Measurements from ENCODE around the gene ZFR2.

Gene ZFR2

DNA sequence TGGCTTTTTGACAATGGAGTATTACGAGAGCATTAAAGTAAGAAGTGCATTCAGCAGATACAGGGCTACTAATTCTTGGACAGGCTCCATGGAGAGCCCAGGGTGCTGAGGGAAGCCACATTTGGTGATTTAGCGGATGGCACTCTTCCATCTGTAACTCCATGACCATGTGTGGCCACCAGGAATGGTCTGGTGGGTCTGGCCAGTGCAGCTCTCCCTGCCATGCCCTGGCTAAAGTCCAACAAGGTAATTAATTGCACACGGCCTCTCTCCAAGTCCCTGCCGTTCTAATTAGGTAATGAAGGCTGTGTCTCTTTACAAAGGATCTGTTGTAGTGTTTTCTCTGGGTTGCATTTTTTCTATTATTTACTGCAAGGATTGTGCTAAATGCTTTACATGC, 4.3 kb upstream of the ZFR2 start:
- peak in 1 of 3 experiments; percentile 50 for DNase-seq

DNA sequence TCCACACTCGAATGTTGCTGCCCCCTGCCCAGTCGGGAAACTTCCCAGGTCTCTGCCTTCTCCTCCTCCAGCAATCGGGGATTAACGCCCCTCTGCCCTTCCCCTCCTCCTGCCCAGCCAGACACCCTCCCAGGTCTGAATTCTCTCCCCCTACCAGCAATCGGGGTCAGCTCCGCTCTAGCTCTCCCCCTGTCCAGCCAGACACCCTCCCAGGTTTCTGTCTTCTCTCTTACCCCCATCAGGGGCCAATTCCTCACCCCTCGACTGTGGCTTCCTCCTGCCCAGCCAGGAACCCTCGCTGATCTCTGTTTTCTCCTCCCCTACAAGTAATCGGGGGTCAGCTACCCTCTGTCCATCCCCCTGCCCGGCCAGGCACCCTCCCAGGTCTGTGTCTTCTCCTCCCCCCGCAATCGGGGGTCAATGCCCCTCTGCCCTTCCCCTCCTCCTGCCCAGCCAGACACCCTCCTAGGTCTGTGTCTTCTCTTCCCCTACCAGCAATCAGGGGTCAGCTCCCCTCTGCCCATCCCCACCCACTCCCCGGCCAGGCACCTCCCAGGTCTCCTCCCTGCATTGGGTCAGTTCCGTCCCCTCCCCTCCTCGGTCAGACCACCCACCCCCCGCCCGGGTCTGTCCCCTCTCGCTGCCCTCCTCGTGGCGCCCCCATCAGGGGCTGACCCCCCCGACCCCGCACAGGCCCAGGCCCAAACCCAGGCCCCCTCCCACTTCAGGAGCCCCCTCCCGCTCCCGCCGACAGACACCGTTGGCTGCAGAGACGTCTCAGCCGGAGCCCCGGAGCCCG, 668 bp downstream of the ZFR2 start:
- no peak for DNase-seq

DNA sequence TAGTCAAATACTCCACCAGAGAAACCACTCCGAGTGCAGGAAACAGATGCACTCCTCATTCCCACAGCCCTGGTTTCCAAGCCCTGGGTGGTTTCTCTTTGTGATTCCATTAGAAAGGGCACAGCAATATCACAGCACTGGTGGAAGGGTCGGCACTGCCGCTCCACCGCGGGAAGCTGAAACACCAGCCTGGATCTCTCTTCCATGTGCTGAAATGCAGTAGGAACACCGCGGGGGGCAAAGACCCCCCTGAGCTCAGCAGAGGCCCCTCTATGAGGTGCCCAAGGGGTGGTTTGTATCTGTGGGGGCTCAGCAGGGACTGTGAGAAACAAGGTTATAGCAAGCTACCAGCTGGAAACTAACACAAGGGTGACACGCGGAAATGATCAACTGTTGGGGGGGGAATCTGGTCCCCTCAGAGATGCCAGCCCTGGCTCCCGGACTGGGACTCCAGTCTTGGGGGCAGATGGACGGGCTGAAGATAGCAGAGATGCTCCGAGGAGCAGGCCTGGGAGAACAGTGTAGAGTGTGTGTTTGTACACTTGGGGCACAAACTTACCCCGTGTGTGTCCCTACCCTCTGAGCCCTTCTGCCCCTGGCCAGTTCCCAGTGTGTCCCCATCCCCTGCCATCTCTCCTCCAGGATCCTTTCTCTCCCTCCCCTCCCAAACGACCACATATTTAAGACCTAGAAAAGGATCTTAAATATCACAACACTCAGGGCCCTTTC, 1.8 kb downstream of the ZFR2 start:
- no peak for DNase-seq

GRCh38 chr19:3863648-3864047, 5.2 kb downstream of the ZFR2 start:
- no peak for DNase-seq

DNA sequence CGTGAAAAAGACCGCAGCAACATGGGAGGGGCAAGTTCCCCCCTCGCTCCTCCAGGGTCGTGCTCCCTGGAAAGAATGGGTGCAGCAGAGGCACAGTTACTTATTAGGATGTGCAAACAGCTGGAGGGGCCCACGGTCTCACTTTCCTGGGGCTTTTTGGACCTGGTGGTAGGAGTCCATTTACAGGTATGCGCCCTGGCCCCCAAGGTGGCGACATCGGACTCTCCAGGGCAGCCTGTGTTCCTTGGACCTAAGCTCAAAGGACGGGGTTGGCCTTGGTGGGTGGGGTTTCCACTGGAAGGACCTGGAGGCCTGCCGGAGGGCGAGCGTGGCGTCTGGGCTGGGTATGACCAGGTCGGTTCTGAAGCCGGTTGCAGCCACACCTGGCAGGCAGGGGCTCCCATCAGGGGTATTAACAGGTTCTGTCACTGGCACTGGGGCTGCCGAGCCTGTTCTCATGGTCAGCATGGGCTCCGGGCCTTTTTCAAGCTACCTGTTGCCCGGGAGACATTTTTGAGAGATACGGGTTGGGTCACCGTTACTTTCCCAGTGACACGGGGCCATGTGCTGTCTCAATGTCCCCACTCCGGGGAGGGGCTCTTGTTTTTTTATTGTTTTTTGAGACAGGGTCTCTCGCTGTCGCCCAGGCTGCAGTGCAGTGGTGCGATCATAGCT, 5.9 kb downstream of the ZFR2 start:
- no peak for DNase-seq

DNA sequence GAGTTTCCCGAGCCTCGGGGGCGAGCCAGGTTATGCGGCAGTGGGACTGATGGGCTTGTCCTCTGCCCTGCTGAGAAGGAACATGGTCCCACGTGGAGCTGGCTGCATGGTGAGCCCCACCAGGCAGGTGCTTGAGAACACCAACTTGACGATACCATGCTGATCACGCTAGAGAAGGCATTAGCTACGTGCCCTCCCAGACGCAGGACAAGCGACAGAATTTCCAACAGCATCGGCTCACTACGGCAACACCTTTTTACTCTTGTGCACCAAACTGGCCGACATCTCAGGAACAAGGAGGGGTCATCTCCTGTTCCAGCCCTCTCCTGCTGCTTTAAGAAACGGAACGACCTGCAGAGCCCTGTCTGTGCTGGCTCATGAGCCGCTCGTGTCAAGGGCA, 8.3 kb downstream of the ZFR2 start:
- DNase-seq, result no peak

GRCh38 chr19:3857449-3858003, 11.3 kb downstream of the ZFR2 start:
- peak; percentile 7 to 88 (median 63) for DNase-seq

DNA sequence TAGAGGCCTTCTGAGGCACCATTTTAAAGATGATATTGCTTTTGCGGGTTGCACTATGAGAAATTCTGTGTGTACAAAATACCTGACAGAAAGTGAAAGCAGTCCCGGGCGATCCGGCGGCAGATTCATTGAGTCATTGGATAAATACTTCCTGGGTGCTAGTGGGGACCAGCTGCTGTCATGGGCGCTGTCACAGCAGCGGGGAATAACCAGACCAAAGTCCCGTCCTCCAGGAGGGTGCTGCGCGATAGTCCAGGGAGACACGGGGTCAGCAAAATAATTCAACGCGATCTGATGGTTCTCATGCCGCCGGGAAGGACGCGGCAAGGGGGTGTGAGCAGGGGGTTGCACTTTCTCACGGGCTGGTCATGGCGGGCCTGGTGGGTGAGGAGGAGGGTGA, 13.5 kb downstream of the ZFR2 start:
- DNase-seq, result no peak

- DNase-seq, result no peak
Measured at GRCh38 chr19:3852614-3853254, 16.1 kb downstream of the ZFR2 start.

DNA sequence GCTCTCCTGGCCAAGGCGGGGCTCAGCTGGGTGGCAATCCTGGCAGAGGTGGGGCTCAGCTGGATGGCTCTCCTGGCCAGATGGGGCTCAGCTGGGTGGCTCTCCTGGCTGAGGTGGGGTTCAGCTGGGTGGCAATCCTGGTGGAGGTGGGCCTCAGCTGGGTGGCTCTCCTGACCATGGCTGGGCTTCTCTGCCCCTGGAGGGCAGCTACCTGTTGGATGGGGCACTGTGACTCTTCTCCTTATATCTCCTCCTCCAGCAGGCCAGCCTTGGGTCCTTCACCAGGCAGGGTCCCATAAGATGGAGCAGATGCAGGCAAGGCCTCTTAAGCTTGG, 16.7 kb downstream of the ZFR2 start:
- DNase-seq, result no peak

GRCh38 chr19:3851254-3852176, 17.3 kb downstream of the ZFR2 start:
- DNase-seq, result no peak

DNA sequence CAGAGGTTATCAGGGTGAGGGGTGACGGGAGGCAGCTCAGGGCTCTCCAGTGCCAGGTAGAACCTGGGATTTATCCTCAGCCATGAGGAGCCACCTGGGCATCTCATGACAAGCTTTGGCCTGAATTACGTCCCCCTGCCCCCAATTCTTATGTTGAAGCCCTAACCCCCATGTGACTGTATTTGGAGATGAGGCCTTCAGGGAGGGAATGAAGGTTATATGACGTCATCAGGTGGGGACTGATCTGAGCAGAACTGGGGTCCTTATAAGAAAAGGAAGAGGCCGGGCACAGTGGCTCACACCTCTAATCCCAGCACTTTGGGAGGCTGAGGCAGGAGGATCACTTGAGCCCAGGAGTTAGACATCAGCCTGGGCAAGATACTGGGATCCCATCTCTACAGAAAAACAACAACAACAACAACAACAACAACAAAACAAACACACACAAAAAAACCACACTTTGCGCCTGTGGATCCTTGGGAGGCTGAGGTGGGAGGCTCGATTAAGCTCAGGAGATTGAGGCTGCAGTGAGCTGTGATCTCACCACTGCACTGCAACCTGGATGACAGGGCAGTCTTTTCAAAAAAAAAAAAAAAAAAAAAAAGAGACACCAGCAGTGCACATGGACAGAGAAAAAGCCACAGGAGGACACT, 18.4 kb downstream of the ZFR2 start:
- no peak for DNase-seq

DNA sequence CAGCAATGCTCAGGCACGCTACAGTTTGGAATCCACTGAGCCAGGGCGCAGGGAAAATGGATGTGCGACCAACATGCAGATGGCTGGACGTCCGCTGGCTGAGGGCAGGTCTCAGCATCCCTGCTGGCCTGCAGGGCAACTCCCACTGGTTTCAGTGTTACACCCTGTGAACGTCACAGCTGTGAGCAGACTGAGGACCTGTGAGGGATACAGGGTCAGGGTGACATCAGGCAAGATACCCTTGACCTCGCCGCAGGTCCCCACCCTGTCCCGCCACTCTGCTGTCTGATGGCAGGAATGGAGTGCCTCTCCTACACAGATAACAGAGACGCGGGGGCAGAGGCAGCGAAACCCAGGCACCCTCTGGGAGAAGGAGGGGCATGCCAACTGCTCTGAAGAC, 19.1 kb downstream of the ZFR2 start:
- DNase-seq, result no peak

GRCh38 chr19:3849092-3849491, 19.7 kb downstream of the ZFR2 start:
- DNase-seq, result peak in 1 of 3 experiments; percentile 6

GRCh38 chr19:3844596-3844995, 24.2 kb downstream of the ZFR2 start:
- DNase-seq, result no peak

DNA sequence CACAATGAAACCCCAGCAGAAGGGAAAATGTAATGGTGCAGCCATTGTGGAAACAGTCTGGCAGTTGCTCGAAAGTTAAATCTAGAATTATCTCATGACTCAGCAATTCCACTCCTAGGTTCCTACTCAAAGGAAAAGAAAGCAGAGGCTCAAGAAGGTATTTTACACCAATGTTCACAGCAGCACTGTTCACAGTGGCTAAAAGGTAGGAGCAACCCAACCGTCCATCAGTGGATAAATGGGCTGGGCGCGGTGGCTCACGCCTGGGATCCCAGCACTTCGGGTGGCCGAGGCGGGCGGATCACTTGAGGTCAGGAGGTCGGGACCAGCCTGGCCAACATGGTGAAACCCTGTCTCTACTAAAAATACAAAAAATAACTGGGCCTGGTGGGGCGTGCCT, 25.9 kb downstream of the ZFR2 start:
- no peak for DNase-seq

DNA sequence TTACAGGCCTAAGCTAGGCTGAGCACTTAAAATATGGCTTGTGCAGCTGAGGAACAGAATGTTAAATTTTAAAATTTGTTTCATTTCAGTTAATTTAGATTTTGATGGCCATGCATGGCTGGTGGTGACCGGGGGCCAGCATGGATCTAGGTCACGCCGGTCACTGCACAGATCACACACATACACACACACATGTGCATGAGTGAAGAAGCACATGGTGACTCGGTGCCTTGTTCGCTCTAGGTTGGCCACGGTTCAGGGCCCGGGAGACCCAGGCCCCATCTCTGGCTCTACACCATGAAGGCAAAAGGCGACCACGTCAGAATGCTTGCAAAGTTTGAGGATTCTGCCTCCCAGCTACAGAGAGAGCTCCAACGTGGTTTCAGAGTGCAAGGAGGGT, 28.0 kb downstream of the ZFR2 start:
- no peak for DNase-seq

- no peak for DNase-seq
Measured at GRCh38 chr19:3839941-3840340, 28.9 kb downstream of the ZFR2 start.

GRCh38 chr19:3838661-3839060, 30.2 kb downstream of the ZFR2 start:
- no peak for DNase-seq

DNA sequence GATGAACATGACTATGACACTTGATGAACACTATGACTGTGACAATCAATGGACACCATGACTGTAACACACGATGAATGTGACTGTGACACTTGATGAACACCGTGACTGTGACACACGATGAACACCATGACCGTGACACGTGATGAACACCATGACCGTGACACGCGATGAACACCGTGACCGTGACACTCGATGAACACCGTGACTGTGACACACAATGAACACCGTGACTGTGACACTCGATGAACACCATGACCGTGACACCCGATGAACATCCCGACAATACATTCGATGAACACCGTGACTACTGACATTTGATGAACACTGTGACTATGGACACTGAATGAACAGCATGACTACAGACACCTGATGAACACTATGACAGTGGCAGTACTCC, 30.9 kb downstream of the ZFR2 start:
- DNase-seq, result no peak

DNA sequence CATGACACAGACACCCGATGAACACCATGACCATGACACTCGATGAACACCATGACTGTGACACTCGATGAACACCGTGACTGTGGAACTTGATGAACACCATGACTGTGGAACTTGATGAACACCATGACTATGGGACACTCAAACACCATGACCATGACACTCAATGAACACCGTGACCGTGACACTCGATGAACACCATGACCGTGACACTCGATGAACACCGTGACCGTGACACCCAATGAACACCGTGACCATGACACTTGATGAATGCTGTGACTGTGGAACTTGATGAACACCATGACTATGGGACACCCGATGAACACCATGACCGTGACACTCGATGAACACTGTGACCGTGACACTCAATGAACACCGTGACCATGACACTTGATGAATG, 31.5 kb downstream of the ZFR2 start:
- no peak for DNase-seq

- DNase-seq, result no peak
Measured at GRCh38 chr19:3836887-3837286, 32.0 kb downstream of the ZFR2 start.

Measured in NCI-H1417 (cell line).